ENCODE measurements around the gene MED7.
"Not testable (repeated sequence)": the region's sequence is repeated elsewhere in the genome, so short reads cannot be mapped to it uniquely, and the experiment has no call there.

The MED7 gene, protein sequence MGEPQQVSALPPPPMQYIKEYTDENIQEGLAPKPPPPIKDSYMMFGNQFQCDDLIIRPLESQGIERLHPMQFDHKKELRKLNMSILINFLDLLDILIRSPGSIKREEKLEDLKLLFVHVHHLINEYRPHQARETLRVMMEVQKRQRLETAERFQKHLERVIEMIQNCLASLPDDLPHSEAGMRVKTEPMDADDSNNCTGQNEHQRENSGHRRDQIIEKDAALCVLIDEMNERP

DNA sequence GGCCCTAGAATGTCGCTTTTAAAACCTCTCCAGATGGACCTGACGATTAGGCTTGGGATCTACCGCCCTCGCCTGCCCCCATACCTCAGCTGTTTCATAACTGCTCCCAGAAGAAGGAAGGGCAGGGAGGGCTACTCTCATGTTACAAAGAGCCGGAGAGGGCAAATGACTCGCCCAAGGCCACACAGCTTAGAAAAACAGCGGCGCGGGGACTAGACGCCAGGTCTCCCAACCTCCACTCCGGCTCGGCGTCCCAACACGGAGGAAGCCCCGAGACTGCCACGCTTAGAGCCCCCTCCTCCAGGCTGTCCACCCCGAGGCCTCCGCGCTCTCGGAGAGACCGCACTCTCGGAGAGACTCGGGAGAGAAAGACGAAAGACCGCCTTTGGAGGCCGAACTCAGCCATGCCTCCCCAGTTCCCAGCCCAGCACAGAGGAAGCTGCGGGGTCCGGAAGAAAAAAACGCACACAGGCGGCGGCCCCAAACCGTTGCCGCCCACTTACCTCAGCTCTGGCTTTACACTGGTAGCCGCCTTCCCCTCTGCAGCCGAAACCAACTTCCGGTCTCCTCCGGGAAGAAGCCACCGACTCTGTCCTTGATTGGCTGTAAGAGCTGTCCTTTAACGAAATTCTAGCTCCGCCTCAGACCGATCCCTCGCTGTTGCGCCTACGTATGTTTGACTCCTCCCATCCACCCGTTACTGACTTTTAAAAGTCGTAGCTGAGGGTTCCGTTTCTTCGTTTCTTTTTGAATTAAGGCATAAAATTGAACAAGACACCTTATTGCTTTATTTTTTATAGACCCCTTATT lies at the start of gene MED7:
TSS of gene MED7 (minus strand) at position 549 of the 810 bp plus-strand sequence. CDS start 3,434 bp downstream, outside the sequence.
- TF ChIP-seq ZFX (IDR thresholded peaks at IDR 0.05): peak; percentile 48; the same call in 1 of the 2 replicates
- TF ChIP-seq, protein P1, sequence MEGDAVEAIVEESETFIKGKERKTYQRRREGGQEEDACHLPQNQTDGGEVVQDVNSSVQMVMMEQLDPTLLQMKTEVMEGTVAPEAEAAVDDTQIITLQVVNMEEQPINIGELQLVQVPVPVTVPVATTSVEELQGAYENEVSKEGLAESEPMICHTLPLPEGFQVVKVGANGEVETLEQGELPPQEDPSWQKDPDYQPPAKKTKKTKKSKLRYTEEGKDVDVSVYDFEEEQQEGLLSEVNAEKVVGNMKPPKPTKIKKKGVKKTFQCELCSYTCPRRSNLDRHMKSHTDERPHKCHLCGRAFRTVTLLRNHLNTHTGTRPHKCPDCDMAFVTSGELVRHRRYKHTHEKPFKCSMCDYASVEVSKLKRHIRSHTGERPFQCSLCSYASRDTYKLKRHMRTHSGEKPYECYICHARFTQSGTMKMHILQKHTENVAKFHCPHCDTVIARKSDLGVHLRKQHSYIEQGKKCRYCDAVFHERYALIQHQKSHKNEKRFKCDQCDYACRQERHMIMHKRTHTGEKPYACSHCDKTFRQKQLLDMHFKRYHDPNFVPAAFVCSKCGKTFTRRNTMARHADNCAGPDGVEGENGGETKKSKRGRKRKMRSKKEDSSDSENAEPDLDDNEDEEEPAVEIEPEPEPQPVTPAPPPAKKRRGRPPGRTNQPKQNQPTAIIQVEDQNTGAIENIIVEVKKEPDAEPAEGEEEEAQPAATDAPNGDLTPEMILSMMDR (conservative IDR thresholded peaks at IDR 0.05): no peak

DNA sequence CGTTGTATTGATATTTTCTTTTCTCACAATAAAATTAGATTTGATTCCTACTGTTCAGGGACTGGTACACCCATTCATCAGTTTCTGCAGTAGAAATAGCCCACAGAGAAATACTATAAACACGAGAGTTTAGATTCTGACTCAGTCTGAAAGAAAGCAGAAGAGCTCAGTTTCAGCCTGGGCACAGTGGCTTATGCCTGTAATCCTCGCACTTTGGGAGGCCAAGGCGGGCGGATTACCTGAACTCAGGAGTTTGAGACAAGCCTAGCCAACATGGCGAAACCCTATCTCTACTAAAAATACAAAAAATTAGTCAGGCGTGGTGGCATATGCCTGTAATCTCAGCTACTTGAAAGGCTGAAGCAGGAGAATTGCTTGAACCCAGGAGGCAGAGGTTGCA lies 46.6 kb upstream of the MED7 start:
- TF ChIP-seq ZFX (IDR thresholded peaks at IDR 0.05): no peak
- TF ChIP-seq, protein P1 (conservative IDR thresholded peaks at IDR 0.05): no peak
- no peak overlapping the region for H3K27ac ChIP-seq

More for the DNA sequence above, at the start of gene MED7:
- peak within 1 kb of the TSS; percentile 84 for H3K27ac ChIP-seq

DNA sequence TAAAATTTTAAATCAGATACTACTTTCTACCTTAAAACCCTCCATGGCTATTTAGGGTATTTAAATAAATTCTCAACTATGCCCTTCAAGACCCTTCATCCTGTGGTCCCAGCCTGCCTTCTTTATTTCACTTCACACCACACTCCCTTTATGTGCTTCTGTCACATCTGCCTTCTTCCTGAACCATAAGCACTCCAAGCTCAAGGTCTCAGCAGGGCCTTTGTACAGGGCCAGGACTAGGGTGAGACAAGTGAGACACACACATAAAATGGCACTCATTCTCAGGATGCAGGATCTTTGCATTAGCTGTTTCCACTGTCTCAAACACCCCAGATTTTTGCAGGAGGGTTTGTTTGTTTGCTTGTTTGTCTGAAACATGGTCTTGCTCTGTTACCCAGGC lies 45.6 kb upstream of the MED7 start:
- no peak overlapping the region for H3K27ac ChIP-seq
- no peak for TF ChIP-seq ZFX (IDR thresholded peaks at IDR 0.05)
- TF ChIP-seq, protein P1 (conservative IDR thresholded peaks at IDR 0.05): no peak

DNA sequence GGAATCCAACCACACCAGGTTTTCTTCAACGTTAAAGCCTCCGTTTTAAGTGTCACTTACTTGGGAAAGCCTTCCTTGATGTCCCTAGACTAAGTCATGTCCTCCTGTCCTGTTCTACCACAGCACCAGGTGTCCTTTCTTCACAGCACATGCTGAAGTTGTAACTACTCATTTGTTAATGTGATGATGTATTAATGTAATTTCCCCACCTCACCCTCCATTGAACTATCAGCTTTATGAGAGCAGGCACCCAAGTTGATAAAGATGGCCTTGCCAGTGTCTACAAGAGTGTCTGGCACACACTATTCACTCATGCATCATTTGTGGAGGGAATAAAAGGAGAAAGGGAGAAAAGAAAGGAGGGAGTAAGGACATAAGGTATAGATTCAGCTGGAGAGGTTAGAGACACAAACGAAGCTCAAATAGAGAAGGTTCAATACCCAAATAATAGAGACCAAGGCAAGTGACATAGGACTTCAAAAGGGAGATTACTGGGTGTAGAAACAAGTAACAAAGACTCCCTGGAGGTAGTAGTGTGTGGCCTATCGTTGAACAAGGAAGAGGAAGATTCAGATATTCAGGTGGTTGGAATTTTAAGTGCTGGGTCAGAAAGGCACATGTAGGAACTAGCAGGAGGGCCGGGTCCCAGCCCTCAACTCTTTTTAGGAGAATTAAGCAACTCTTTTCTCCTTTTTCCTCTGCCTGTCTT lies 44.5 kb upstream of the MED7 start:
- no peak for TF ChIP-seq ZFX (IDR thresholded peaks at IDR 0.05)
- TF ChIP-seq, protein P1 (conservative IDR thresholded peaks at IDR 0.05): no peak
- no peak overlapping the region for H3K27ac ChIP-seq

DNA sequence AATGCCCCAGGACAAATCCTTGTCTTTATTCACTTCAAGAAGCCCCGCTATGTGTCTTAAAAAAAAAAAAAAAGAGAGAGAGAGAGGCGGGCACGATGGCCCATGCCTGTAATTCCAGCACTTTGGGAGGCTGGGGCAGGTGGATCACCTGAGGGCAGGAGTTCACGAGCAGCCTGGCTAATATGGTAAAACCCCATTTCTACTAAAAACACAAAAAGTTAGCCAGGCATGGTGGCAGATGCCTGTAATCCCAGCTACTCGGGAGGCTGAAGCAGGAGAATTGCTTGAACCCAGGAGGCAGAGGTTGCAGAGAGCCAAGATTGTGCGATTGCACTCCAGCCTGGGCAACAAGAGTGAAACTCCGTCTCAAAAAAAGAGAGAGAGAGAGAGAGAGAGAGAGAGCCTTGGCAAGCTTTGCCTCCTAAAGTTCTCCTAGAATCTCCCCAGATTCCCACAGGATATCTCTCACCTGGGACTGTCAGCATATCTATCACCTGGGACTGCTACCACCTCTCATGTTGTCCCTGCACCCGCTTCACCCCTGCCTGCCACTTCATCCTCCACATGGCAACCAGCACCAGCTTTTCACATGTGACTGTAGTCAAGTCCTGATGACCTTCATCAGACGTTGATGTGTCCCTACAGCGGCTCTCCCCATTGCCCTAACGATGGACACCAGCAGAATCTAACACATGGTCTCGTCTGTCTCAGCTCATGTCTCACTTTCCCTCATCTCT lies 43.8 kb upstream of the MED7 start:
- TF ChIP-seq, protein P1 (conservative IDR thresholded peaks at IDR 0.05): no peak
- no peak for TF ChIP-seq ZFX (IDR thresholded peaks at IDR 0.05)
- no peak overlapping the region for H3K27ac ChIP-seq

DNA sequence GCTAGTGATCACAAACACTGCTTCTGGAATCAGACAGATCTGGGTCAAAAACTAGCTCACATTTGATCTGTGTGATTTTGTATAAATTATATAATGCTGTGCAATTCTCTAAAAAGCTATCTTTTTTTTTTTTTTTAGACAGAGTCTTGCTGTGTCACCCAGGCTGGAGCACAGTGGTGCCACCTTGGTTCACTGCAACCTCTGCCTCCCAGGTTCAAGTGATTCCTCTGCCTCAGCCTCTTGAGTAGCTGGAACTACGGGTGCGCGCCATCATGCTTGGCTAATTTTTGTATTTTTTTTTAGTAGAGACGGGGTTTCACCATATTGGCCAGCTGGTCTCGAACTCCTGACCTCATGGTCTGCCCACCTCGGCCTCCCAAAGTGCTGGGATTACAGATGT lies 42.5 kb upstream of the MED7 start:
- H3K27ac ChIP-seq: not testable (repeated sequence)

DNA sequence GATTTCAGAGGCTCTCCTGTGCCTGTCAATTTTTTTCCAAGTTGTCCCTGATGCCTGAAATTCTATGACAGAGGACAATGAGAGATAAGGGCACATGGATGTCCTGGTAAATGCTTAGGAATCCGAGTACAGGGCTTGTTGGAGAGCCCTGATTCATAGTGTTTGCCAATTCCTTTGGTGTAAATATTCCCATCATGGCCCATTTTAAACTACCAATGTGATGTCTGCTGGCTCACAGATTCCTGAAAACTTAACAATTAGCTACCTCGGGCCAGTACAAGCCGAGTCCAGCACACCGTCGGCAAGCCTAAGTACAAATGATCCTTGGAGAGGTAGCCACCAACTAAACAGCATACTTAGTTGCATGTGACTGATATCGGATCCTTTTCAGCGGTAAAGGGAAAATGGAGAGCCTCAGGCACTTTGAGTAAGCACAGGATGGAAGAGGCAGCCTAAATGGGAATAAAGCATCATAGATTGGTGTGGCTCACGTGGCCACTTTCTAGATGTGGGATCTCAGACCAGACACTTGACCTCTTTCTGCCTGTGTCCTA lies 41.5 kb upstream of the MED7 start:
- TF ChIP-seq ZFX (IDR thresholded peaks at IDR 0.05): no peak
- TF ChIP-seq, protein P1 (conservative IDR thresholded peaks at IDR 0.05): no peak
- no peak overlapping the region for H3K27ac ChIP-seq

Data from C4-2B (cell line).